DND-41 (cell line): ENCODE results near the gene PRAME.

Source experiments
- ATAC-seq: fragments of 200-7000 bp; cut with Tn5 transposase; 3 replicates; pipeline ENCODE4 v1.9.1; 2021; ENCODE audit warnings: low read depth; ENCODE audit not compliant: insufficient read depth
- DNase-seq: peaks from one replicate; pipeline ENCODE4 v3.0.0-alpha.2; 2020
- H2AFZ ChIP-seq: 2 replicates; pipeline ENCODE4 v1.6.0; 2012; ENCODE audit warnings: low read depth, low read length
- H3K27ac ChIP-seq: 2 replicates; pipeline ENCODE4 v1.5.1; 2012; ENCODE audit warnings: low read length, inconsistent platforms
- H3K27me3 ChIP-seq: fragments of 200-600 bp; sonication (generic); 2 replicates; pipeline ENCODE4 v1.6.0; 2012; ENCODE audit warnings: low read length, mild to moderate bottlenecking, inconsistent platforms; ENCODE audit not compliant: insufficient read depth, poor library complexity
- H3K36me3 ChIP-seq: 2 replicates; pipeline ENCODE4 v1.5.1; 2012; ENCODE audit warnings: low read length, inconsistent platforms; ENCODE audit not compliant: insufficient read depth
- H3K4me1 ChIP-seq: 2 replicates; pipeline ENCODE4 v1.5.1; 2012; ENCODE audit warnings: mild to moderate bottlenecking, low read length; ENCODE audit not compliant: insufficient read depth
- H3K4me2 ChIP-seq: 2 replicates; pipeline ENCODE4 v1.6.0; 2012; ENCODE audit warnings: mild to moderate bottlenecking, moderate library complexity, low read length, inconsistent platforms; ENCODE audit not compliant: insufficient read depth
- H3K4me3 ChIP-seq, 2 experiments: fragments of 200-600 bp in 1 of 2; shearing (Covaris generic) in 1 of 2; 2 replicates each; pipeline ENCODE4 v1.5.1; 2012 to 2016; ENCODE audit warnings: inconsistent platforms in 2 of 2, low read length in 2 of 2, mild to moderate bottlenecking in 2 of 2, low read depth in 1 of 2, moderate library complexity in 1 of 2
- H3K79me2 ChIP-seq: 2 replicates; pipeline ENCODE4 v1.6.0; 2012; ENCODE audit warnings: low read length, inconsistent platforms; ENCODE audit not compliant: insufficient read depth
- H3K9ac ChIP-seq: 2 replicates; pipeline ENCODE4 v1.6.0; 2012; ENCODE audit warnings: low read depth, mild to moderate bottlenecking, inconsistent platforms, low read length, moderate library complexity
- H3K9me3 ChIP-seq: 2 replicates; pipeline ENCODE4 v1.5.1; 2012; ENCODE audit warnings: low read length, moderate library complexity, mild to moderate bottlenecking, inconsistent platforms; ENCODE audit not compliant: insufficient read depth, severe bottlenecking
- H4K20me1 ChIP-seq: 2 replicates; pipeline ENCODE4 v1.6.0; 2012; ENCODE audit warnings: low read length; ENCODE audit not compliant: insufficient read depth
- EZH2 ChIP-seq: IDR thresholded peaks from 3 replicates; pipeline ENCODE4 v1.6.1; 2012; ENCODE audit warnings: borderline replicate concordance, low read depth, mild to moderate bottlenecking, moderate library complexity, low read length, inconsistent platforms; ENCODE audit not compliant: severe bottlenecking
- TF ChIP-seq, protein P1 (sequence below): IDR thresholded peaks from 2 replicates; pipeline ENCODE4 v1.5.1; 2012; ENCODE audit warnings: borderline replicate concordance, low read length, moderate library complexity, mild to moderate bottlenecking; ENCODE audit not compliant: poor library complexity, severe bottlenecking; ENCODE audit errors: extremely low read depth

PRAME gene

DNA sequence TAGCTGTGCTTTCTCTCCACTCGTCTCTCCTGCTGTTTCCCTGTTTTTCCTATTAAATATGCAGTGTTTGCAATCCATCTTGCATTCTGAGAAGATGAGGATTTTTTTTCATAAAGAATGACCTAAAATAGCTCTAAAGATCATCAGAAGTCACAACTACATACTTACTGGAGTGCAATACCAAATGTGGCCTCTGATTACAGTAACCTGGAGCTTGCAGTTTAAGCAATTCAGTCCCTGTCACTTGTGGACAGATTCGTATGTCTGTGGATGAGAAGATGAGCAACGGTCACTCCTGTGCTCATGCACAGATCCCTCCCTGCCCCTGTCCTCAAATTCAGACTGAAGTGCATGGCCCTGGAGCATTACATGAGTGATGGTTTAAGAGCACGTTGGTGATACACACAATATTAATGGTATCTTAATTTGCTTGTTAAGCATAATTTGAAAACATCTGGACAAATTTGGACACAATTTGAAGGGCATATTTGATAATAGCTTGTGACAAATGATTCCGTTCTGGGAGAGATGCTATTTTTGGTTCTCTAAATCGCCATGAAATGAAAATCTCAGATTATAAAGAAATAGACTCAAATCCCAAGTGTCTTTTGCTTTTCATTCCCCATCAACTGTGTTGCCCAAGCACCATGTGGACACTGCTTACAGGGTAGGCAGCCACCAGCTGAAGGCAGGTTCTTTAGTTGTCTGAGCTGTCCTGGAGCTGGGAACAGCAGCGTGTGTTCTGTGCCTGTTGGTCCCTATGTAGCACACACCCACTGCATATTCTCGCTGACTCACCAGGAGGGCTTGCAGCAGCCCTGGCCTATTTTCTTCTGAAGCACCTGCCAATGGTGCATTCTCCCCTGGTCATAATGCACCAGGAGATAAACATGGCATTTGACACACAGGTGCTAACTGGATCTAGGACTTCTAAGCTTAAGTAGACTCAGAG is 32.6 kb upstream of the PRAME start:
- ATAC-seq (no peak), DNase-seq (no peak)
- no peaks in the 10 kb centered on the region for H4K20me1 ChIP-seq
- no peaks in the 10 kb centered on the region for H3K79me2 ChIP-seq
- no peak overlapping the region for H3K27ac ChIP-seq
- no peaks in the 10 kb centered on the region for H3K9me3 ChIP-seq
- no peak overlapping the region for H3K4me3 ChIP-seq
- H3K4me2 ChIP-seq, result no peak overlapping the region
- H3K27me3 ChIP-seq, result no peaks in the 10 kb centered on the region
- TF ChIP-seq, protein P1, sequence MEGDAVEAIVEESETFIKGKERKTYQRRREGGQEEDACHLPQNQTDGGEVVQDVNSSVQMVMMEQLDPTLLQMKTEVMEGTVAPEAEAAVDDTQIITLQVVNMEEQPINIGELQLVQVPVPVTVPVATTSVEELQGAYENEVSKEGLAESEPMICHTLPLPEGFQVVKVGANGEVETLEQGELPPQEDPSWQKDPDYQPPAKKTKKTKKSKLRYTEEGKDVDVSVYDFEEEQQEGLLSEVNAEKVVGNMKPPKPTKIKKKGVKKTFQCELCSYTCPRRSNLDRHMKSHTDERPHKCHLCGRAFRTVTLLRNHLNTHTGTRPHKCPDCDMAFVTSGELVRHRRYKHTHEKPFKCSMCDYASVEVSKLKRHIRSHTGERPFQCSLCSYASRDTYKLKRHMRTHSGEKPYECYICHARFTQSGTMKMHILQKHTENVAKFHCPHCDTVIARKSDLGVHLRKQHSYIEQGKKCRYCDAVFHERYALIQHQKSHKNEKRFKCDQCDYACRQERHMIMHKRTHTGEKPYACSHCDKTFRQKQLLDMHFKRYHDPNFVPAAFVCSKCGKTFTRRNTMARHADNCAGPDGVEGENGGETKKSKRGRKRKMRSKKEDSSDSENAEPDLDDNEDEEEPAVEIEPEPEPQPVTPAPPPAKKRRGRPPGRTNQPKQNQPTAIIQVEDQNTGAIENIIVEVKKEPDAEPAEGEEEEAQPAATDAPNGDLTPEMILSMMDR, result peak; percentile 18
- no peak for TF ChIP-seq EZH2
- H3K9ac ChIP-seq, result no peak overlapping the region
- H3K4me1 ChIP-seq, result no peaks in the 10 kb centered on the region
- no peak overlapping the region for H2AFZ ChIP-seq
- H3K36me3 ChIP-seq, result no peaks in the 10 kb centered on the region

DNA sequence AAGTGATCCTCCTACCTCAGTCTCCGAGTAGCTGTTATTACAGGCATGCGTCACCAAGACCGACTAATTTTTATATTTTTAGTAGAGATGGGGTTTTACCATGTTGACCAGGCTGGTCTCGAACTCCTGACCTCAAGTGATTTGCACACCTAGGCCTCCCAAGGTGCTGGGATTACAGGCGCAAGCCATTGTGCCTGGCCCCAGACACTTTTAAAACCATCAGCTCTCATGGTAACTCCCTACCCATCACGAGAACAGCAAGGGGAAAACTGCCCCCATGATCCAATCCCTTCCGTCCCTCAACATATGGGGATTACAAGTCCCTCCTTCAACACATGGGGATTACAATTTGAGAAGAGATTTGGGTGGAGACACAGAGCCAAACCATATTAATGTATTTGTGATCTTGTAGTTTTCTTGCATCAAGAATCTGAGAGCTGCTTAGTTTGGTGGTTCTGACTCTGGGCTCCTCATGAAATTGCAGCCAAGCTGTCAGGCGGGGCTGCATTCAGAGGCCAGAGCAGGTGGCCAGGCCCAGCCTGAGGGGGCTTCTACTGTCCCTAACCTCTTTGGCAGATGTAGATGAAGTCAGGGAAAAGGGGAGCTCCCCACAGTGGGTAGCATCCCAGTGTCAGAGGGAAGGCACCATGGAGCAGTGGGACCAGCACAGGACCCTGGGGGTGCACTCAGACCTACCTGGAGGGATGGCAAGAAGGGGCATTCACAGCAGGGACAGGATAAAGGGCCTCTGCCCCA is 31.2 kb upstream of the PRAME start:
- Histone ChIP-seq H3K9me3 (no peaks in the 10 kb centered on the region), H3K27me3 (no peaks in the 10 kb centered on the region), H3K79me2 (no peaks in the 10 kb centered on the region), H3K4me2 (no peak overlapping the region), H2AFZ (no peak overlapping the region), H3K4me1 (no peaks in the 10 kb centered on the region), H3K36me3 (no peaks in the 10 kb centered on the region), H4K20me1 (no peaks in the 10 kb centered on the region), H3K27ac (no peak overlapping the region), H3K4me3 (no peak overlapping the region), H3K9ac (no peak overlapping the region)
- DNase-seq (no peak), ATAC-seq (no peak)
- TF ChIP-seq, protein P1, result no peak
- TF ChIP-seq EZH2, result no peak

DNA sequence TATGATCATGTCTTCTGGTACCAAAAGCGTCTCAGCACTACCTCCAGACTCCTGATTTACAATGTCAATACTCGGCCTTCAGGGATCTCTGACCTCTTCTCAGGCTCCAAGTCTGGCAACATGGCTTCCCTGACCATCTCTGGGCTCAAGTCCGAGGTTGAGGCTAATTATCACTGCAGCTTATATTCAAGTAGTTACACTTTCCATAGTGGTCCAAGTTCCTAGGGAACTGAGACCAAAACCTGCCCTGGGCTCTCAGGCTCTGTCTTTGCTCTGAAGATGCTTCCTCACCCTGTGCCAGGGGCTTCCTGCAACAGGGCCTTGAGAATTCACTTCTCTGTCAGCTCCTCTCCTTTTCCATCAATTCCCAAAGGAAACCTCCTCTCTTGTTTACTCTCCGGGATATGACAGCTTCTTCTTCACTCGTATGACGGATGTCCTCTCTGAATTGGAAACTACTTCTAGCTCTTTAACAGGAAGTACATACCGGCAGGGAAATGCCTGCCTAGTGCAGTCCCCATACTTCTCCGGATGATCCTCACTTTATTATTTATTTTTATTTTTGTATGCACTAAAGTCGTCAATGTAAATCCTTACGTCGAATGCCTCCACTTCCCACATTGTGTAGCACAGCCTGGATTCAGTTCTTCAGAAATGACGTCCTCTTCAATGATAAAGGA is 29.6 kb upstream of the PRAME start:
- Histone ChIP-seq H3K4me2 (no peak overlapping the region), H3K36me3 (no peaks in the 10 kb centered on the region), H4K20me1 (no peaks in the 10 kb centered on the region), H3K4me1 (no peaks in the 10 kb centered on the region), H3K9me3 (no peaks in the 10 kb centered on the region), H3K27ac (no peak overlapping the region), H3K79me2 (no peaks in the 10 kb centered on the region), H3K4me3 (no peak overlapping the region), H2AFZ (no peak overlapping the region), H3K27me3 (peaks cover 3% of the 10 kb centered on the region), H3K9ac (no peak overlapping the region)
- TF ChIP-seq, protein P1, result no peak
- TF ChIP-seq EZH2, result no peak
- no peak for ATAC-seq
- DNase-seq, result no peak
